ENCODE results near the gene EDN1. TPM values are rescaled to one million over a fixed set of nuclear protein-coding genes. Genes with fewer than 3 reads are reported as not detected.
A peak's percentile ranks its signal among the peaks of the same experiment; 100 is the strongest.

The EDN1 gene
- total and polyA plus RNA-seq, 2 of the 4 experiments (the other 2 are of a cell fraction) = 5.6 to 9.0 TPM

- H3K14ac ChIP-seq (replicated peaks; ENCODE audit: low read depth, low read length) = no peak overlapping the region
- no peak overlapping the region for H3K4me3 ChIP-seq (ENCODE audit: insufficient read depth, low read depth, low read length)
- no peak overlapping the region for H2BK5ac ChIP-seq (ENCODE audit: low read depth, low read length, poor library complexity, severe bottlenecking)
- H2AK5ac ChIP-seq (ENCODE audit: low read depth, low read length) = no peak overlapping the region
- dilution Hi-C loops (cut with HindIII; ENCODE audit: low sequenced_read_pairs, unreplicated experiment) (no loop called here), intact Hi-C loops (cut with micrococcal nuclease) (no loop called here), in situ Hi-C loops (cut with MboI; ENCODE audit: low sequenced_read_pairs) (no loop called here)
- H3K4ac ChIP-seq (ENCODE audit: low read depth, low read length) = no peak overlapping the region
- no peaks in the 10 kb centered on the region for H3K9me1 ChIP-seq (ENCODE audit: insufficient read depth, low read length)
- no peak overlapping the region for H3K27ac ChIP-seq (ENCODE audit: insufficient read depth, low read length)
- BruUV-seq (replicated peaks) = no TSS peak
- no peak overlapping the region for H4K91ac ChIP-seq (ENCODE audit: insufficient read depth, low read depth, low read length)
- no CpG with 5 or more reads among the region's 1 CpG for whole genome bisulfite sequencing, 2 experiments (ENCODE audit: extremely low coverage in 2 of 2, insufficient read length in 1 of 2)
- TF ChIP-seq SMC3 (IDR thresholded peaks at IDR 0.05; ENCODE audit: low read depth, low read length) (no peak), MAZ (IDR thresholded peaks at IDR 0.05; ENCODE audit: borderline replicate concordance, low read depth, low read length) (no peak), POLR2A (IDR thresholded peaks at IDR 0.05; ENCODE audit: low read depth, low read length) (no peak), CEBPB (IDR thresholded peaks at IDR 0.05; ENCODE audit: low read depth, low read length) (no peak), MAFK (IDR thresholded peaks at IDR 0.05; ENCODE audit: low read depth, low read length) (no peak), BHLHE40 (IDR thresholded peaks at IDR 0.05; ENCODE audit: low read depth, low read length) (no peak), USF2 (IDR thresholded peaks at IDR 0.05; ENCODE audit: low read depth, low read length) (no peak)
- POLR2A ChIA-PET (ENCODE audit: unreplicated experiment) = no interaction called here
- H2AFZ ChIP-seq (replicated peaks; ENCODE audit: low read length, poor library complexity) = no peak overlapping the region
- CTCF ChIA-PET = interaction anchor here (0.6 kb wide), 1 partner anchor 28 kb away, joined by 3 read pairs; no protein-coding TSS in a partner anchor
- no peak overlapping the region for H2BK120ac ChIP-seq (ENCODE audit: low read depth, low read length)
- H3K79me1 ChIP-seq (ENCODE audit: low read depth in 1 of 2, low read length in 2 of 2) = no peaks in the 10 kb centered on the region
- H3K9me3 ChIP-seq (ENCODE audit: control insufficient read depth, insufficient read depth, low read length) = no peaks in the 10 kb centered on the region
- no peak overlapping the region for H3K4me2 ChIP-seq (ENCODE audit: low read depth, low read length)
- H3K56ac ChIP-seq (ENCODE audit: extremely low read depth, insufficient read depth, low read length) = no peak overlapping the region
- H4K8ac ChIP-seq (ENCODE audit: low read depth in 2 of 2, low read length in 2 of 2) = no peak overlapping the region
- no peak overlapping the region for H4K5ac ChIP-seq (ENCODE audit: low read depth, low read length)
- H4K20me1 ChIP-seq (ENCODE audit: insufficient read depth, low read length) = no peaks in the 10 kb centered on the region
- no peak overlapping the region for H3K23ac ChIP-seq (ENCODE audit: low read depth, low read length)
- H2BK20ac ChIP-seq (ENCODE audit: low read depth, low read length) = no peak overlapping the region
- no peaks in the 10 kb centered on the region for H3K4me1 ChIP-seq (ENCODE audit: control insufficient read depth, insufficient read depth, low read length)
- ATAC-seq (ENCODE audit: low read depth) (no peak), DNase-seq (peak; percentile 29)
- no peak overlapping the region for H3K18ac ChIP-seq (ENCODE audit: low read depth, low read length)
- no peak overlapping the region for H2AK9ac ChIP-seq (replicated peaks; ENCODE audit: low read depth, low read length, poor library complexity)
- H2BK15ac ChIP-seq (ENCODE audit: low read depth, low read length) = no peak overlapping the region
- H3K27me3 ChIP-seq (ENCODE audit: control insufficient read depth, insufficient read depth, low read length) = no peaks in the 10 kb centered on the region
- no peaks in the 10 kb centered on the region for H3K36me3 ChIP-seq (ENCODE audit: control insufficient read depth, insufficient read depth, low read length)
- H3K9ac ChIP-seq (ENCODE audit: low read depth, low read length) = no peak overlapping the region
Observed at GRCh38 chr6:12271997-12272396, 18.2 kb upstream of the EDN1 start.

All from IMR-90 (cell line).